22Rv1 (cell line): Measurements from ENCODE around the gene CYP4F11.

Experiments used
- ZFX ChIP-seq: fragments of 450-650 bp; IDR thresholded peaks from 2 replicates; pipeline ENCODE4 v1.6.1; 2017; ENCODE audit warnings: antibody characterized with exemption, borderline replicate concordance
- TF ChIP-seq, protein P1 (sequence below): fragments of 450-650 bp; IDR thresholded peaks from 2 replicates; pipeline ENCODE4 v1.5.1; 2017; ENCODE audit warnings: mild to moderate bottlenecking

GRCh38 chr19:15866636-15867035 lies 67.7 kb downstream of the CYP4F11 start:
- TF ChIP-seq, protein P1, sequence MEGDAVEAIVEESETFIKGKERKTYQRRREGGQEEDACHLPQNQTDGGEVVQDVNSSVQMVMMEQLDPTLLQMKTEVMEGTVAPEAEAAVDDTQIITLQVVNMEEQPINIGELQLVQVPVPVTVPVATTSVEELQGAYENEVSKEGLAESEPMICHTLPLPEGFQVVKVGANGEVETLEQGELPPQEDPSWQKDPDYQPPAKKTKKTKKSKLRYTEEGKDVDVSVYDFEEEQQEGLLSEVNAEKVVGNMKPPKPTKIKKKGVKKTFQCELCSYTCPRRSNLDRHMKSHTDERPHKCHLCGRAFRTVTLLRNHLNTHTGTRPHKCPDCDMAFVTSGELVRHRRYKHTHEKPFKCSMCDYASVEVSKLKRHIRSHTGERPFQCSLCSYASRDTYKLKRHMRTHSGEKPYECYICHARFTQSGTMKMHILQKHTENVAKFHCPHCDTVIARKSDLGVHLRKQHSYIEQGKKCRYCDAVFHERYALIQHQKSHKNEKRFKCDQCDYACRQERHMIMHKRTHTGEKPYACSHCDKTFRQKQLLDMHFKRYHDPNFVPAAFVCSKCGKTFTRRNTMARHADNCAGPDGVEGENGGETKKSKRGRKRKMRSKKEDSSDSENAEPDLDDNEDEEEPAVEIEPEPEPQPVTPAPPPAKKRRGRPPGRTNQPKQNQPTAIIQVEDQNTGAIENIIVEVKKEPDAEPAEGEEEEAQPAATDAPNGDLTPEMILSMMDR = no peak
- TF ChIP-seq ZFX = no peak
